HG02571 (cell line): ENCODE results near the gene RPS21.

Experiments used
- ATAC-seq: cut with Tn5 transposase; IDR thresholded peaks from one replicate; pipeline ENCODE4 v1.9.1; 2021; ENCODE audit warnings: mild to moderate bottlenecking, moderate library complexity; ENCODE audit not compliant: unreplicated experiment

The RPS21 gene

GRCh38 chr20:62386383-62387218, at the start of gene RPS21:
Gene RPS21 (plus strand): TSS chr20:62387103. CDS start chr20:62387339, 236 bp downstream.
- peak; percentile 81 for ATAC-seq

GRCh38 chr20:62337558-62338293, 49.2 kb upstream of the RPS21 start:
- no peak for ATAC-seq

- no peak for ATAC-seq
Observed at GRCh38 chr20:62338294-62338620, 48.6 kb upstream of the RPS21 start.

GRCh38 chr20:62339647-62340062, 47.2 kb upstream of the RPS21 start:
- ATAC-seq, result no peak

DNA sequence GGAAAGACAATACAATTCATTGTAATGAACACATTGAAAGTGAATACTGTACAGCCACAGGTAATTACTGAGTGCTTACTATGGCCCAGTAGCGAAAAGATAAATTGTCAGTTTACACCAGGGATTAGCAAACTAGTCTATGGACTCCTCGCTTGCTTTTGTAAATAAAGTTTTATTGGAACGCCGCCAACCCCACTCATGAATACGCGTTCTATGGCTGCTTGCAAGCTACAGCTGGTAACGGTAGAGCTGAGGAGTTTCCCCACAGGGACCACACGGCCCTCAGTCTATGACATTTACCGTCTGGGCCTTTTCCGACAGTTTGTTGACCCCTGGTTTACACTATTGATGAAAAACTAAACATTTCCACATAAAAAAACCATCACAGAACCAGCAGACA, 44.0 kb upstream of the RPS21 start:
- ATAC-seq, result no peak

- ATAC-seq, result no peak
Observed at GRCh38 chr20:62344092-62344491, 42.8 kb upstream of the RPS21 start.

DNA sequence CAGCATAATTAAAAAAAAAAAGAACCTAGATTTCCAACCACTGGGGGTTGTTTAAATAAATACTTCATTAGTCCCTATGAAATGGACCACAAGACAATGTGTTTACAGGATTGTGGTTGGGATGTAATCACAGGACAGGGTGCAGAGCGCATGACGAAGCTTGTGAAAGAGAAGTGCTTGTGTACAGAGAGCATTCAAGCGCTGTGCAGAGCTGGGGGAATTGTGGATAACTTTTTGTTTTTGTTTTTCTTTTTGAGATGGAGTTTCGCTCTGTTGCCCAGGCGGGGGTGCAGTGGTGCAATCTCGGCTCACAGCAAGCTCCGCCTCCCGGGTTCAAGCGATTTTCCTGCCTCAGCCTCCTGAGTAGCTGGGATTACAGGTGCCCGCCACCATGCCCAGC, 42.1 kb upstream of the RPS21 start:
- ATAC-seq, result no peak

DNA sequence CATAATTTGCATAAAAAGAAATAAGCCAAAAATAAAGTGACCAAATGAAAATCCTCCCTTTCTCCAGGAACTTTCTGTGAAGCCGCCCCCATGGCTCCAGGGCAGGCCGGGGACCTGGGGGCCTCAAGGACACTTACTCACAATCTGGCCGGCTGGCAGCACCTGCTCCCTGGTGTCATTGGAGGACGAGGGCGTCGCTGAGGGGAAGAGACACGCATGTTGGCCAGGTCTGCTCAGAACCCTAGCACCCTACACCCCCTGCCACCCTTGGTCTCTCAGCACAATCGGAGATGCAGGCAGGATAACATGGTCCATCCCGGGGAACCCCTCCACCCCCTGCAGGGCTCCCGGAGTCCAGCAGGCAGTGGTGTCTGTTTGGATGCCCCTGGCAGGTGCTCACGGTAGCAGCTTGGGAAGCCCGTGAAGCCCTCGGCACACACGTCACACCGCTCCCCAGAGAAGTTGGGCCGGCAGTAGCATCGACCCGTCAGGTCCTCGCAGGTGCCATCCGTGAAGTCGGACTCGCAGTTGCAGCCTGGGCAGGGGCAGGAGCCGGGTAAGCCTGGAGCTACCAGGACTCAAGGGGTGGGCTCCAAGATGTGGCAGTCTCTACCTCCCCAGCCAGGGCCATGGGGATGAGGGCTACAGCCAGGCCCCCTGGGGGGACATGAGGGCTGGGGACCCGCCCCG, 41.1 kb upstream of the RPS21 start:
- ATAC-seq, result no peak

GRCh38 chr20:62346398-62347150, 40.3 kb upstream of the RPS21 start:
- ATAC-seq, result no peak

DNA sequence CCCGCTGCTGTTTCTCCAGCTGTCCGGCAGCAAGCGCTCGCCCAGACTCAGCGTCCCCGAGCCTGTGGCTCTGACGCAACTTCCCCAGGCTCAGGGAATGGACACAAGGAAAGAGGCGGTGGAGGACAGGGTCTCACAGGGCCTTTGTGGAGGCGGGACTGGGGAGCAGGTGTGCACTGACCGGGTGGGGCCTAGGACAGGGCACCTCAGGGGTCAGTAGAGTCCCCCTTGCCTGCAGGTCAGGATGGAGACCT, 39.8 kb upstream of the RPS21 start:
- no peak for ATAC-seq

DNA sequence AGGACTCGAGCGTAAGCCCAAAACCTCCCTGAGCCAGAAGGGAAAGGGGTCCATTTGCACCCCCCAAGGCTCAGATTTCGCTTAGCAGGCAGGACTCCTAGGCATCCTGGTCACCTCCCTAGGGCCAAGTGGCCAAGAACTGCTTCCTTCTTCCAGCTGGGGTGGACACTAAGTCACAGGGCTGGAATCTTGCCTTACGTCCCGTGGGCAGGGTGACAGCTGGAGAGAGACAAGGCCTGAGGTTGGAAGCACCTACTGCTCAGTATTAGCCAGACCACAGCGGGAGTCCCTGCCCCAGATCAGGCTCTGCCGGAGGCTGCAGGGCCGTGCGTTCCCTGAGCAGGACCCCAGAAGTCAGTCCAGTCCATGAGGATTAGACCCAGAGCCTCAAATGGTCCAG, 39.5 kb upstream of the RPS21 start:
- ATAC-seq, result no peak

DNA sequence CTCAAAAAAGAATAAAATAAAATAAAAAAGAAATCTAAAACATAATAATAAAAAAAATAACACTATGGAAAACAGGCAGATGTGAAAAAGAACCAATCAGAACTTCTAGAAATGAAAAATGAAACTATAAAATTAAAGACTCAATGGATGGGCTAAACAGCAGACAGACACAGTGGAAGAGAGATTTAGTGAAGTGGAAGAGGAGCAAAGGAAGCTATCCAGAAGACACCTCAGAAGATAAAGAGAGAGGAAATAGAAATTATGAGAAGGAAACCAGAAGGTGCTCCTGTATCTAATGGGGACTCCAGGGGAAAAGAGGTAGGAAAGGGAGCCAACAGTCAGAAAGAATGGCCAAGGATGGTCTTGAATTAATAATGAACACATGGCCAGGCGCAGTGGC, 38.3 kb upstream of the RPS21 start:
- ATAC-seq, result no peak

- no peak for ATAC-seq
Observed at GRCh38 chr20:62349556-62350097, 37.3 kb upstream of the RPS21 start.

GRCh38 chr20:62350098-62350628, 36.7 kb upstream of the RPS21 start:
- ATAC-seq, result no peak

GRCh38 chr20:62350629-62351422, 36.1 kb upstream of the RPS21 start:
- ATAC-seq, result no peak

- no peak for ATAC-seq
Observed at GRCh38 chr20:62351469-62352401, 35.2 kb upstream of the RPS21 start.

DNA sequence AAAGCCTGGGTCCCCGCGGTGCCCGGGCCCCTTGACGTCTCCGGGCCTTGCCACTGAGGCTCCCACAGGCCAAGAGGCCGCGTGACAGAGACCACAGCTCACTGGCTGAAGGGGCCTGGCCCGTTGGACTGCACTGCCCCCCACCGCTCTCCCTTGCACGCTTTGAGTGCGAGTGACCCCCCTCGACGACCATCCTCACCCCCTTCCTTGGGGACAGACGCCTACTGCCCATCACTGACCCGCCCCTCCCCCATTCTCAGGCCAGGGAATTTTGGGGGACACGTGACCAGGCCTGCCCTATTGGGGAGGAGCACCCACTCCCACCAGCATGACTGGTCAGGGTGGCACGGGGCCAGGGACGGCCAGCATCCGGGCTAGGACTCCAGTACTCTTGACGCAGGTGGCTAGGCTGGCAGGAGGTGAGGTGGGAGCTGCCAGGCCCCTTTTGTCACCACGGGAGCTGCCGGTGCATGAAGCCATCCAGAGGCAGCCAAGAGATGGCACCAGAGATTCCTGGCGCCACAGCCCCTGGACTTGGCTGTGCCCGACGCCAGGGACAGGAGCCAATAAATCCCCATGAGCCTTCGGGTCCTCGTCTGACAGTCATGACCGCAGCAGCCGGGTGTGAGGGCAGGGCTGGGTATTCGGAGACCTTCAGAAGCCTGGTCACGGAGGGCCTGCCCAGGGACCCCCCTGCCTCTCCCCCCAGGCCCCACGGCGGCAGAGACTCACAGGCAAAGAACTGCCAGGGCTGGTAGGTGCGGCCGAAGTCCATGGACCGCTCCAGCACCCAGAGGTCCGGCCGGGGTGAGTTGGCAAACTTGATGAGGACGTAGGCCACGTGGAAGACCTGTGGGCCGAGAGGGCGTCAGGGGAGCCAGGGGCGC, 34.3 kb upstream of the RPS21 start:
- ATAC-seq, result no peak
